Left renal pelvis (tissue), 4 donors: ENCODE measurements around the gene NGFR. TPM values are rescaled to one million over a fixed set of nuclear protein-coding genes. Genes with fewer than 3 reads are reported as not detected.

Experiments used
- DNase-seq, 4 donors: peaks; one replicate each; pipeline ENCODE4 v3.0.0-alpha.2; 2013; ENCODE audit warnings: low read depth in 4 of 4, low spot score in 3 of 4
- polyA plus RNA-seq, 4 donors: library from polyadenylated mRNA; unstranded; fragments of 120-200 nt; gene quantifications; one replicate each; pipeline ENCODE4 v1.2.1, GENCODE V29; 2013; ENCODE audit not compliant: insufficient read length in 4 of 4

The NGFR gene, protein sequence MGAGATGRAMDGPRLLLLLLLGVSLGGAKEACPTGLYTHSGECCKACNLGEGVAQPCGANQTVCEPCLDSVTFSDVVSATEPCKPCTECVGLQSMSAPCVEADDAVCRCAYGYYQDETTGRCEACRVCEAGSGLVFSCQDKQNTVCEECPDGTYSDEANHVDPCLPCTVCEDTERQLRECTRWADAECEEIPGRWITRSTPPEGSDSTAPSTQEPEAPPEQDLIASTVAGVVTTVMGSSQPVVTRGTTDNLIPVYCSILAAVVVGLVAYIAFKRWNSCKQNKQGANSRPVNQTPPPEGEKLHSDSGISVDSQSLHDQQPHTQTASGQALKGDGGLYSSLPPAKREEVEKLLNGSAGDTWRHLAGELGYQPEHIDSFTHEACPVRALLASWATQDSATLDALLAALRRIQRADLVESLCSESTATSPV
- 10 to 100 TPM in 1 of 4 donors, 1 to 10 TPM in 3; 6.0 to 42.0 (median 6.9) TPM for polyA plus RNA-seq

DNA sequence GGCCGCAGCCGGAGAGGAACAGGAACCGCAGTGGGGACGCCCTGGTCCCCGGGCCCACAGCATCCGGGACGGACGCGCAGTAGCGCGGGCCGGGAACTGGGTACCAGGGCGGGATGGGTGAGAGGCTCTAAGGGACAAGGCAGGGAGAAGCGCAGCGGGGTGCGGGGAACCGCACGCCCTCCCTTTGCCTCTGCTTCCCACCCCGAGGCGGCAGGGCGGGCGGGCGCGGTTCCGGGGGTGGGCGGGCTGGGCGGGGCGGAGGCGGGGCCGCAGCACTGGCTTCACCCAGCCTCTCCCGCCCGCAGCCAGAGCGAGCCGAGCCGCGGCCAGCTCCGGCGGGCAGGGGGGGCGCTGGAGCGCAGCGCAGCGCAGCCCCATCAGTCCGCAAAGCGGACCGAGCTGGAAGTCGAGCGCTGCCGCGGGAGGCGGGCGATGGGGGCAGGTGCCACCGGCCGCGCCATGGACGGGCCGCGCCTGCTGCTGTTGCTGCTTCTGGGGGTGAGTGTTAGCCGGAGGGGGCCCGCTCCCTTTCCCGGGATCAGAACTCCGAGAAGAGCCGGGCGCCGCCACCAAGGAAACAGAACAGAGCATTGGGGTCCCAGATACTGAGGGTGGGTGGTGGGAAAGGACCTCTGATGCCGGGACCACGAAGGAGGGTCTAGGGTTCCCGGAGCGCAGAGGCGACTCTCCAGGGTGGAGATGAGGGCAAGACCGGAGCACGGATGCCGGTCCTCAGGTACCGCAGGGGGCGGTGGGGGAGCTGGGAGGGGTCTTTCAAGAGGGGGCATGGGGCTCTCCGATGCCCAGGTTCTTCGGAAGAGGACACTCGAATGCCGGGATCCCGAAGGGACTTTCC is at the start of gene NGFR:
TSS of gene NGFR (plus strand) at position 308 of the 856 bp plus-strand sequence. CDS start at position 433, 125 bp downstream.
- no peak for DNase-seq

DNA sequence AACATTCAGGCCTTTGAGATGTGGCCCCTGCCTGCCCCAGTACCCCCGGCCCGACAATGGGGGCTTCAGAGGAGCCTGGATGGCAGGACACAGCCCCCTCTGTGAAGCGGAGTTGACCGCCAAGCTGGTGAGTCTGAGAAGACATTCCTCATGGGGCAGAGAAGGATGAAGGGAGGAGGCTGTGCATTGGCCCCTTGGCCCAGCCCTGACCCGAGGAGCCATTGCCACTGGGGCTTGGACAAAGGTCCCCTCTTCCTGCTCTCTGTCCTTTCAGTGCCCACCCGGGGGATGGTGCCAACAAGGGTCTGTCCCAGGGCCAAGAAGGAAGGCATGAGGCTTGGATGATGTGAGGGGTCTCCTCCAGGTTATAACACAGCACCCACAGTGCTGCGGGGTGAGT is 49.5 kb upstream of the NGFR start:
- no peak for DNase-seq

- DNase-seq, result no peak
Measured at GRCh38 chr17:49447628-49448302, 47.3 kb upstream of the NGFR start.

- no peak for DNase-seq
Measured at GRCh38 chr17:49450181-49450580, 44.9 kb upstream of the NGFR start.

DNA sequence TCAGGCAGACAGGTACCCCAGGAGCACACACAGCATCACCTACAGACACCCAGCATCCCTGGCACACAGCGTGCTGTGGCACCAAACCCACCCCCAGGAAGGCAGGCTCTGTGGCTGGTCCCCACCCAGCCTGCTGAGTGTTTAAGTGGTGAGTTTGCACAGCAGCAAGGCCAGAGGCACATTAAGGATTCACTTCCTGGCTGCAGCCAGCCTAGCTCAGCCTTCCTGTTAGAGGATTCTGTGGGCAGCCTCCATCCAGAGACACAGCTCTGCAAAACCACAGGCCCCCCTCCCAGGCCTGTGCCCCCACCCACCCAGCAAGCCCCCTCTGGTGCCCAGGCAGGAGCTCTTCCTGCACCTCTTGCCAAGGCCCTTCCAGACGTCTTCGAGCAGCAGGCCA is 44.4 kb upstream of the NGFR start:
- DNase-seq, result no peak

- DNase-seq, result no peak
Measured at GRCh38 chr17:49452201-49452600, 42.9 kb upstream of the NGFR start.

DNA sequence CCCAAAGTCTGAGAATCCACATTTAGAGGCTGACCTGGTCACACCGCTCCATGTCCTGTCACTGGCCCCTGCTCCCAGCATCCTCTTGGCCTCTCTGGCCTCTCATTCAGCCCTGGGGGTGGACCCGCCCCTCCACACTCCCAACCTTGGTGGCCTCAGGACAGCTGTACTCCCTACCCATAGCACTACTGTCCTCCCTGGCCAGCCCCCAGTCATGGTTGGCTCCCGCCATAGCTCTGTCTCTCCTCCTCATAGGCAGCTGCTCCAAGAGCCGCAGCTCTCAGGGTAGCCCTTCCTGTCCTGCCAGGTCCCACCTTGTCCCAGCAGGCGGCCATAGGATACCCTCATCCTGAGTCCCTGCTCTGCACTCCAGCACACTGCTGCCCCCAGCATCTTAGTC is 42.4 kb upstream of the NGFR start:
- DNase-seq, result no peak

- no peak for DNase-seq
Measured at GRCh38 chr17:49454050-49454449, 41.0 kb upstream of the NGFR start.

- no peak for DNase-seq
Measured at GRCh38 chr17:49455272-49455861, 39.7 kb upstream of the NGFR start.

DNA sequence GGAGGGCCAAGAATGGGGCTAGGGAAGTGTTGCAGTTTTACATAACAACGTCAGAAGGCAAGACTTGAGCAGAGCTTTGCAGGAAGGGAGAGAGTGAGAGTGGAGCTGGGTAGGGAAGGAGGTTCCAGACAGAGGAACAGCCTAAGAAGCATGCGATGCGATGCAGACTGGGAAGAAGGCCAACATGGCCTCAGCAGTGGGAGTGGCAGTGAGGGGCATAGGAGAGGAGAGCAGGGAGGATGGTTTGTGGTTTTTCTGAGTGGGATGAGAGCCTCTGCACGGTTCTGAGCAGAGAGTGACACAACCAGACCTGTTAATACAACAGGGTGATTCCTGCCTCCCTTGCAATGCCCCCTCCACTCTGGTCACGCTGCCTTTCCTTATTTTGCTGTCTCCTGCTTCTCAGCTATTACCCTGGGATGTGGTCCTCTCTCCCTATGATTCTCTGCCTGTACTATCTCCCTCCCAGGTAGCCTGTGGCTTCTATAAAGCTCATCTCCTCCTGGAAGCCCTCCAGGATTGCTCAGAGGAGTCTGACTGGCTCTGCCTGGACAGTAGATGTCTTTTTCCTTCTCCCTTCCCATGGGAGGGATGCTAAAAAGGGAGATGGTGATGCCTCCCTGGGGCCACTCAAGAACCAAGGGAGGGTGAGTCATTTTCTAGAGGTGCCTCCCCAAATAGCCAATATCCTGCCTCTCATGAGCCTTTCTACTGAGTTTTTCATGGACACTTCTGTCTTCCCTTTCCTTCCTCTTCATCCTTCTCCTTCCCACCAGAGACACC is 38.7 kb upstream of the NGFR start:
- no peak for DNase-seq

- DNase-seq, result no peak
Measured at GRCh38 chr17:49457564-49458535, 37.2 kb upstream of the NGFR start.

GRCh38 chr17:49459401-49459984 is 35.6 kb upstream of the NGFR start:
- no peak for DNase-seq

DNA sequence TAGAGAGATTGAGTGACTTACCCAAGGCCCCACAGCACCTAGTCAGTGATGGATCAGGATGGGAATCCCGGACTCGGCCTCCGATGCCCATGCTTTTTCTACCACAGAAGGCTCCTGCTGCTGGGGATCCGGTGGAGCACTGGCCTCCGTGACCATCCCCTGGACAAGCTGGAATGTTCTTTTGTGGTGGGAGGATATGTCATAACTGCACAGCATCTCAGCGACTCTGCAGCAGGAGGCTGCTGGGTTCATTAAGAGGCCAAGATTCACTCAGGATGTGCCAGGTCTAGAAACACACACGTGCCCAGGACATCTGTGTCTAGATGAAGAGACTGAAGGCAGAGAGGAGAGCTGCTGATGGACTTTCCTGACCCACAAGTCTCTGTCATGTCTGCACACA is 34.7 kb upstream of the NGFR start:
- DNase-seq, result no peak

DNA sequence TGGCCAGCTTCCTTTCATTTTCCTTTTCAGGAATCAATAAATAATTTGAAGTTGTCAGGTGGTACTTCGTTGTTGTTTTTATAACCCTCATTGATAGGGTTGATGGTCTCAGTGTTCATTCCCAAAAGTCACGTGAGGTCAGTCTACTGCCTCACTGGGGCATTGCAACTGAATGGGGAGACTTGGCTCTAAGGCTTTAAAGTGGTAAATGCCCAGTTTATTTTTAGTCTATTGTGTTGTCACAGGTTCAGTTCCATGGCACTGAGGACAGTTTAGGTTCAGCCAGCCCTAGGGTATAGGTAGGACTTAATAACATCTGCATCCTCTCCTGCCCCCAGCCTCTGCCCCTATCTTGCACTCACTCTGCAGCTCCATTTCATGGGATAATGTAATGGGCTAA is 33.5 kb upstream of the NGFR start:
- DNase-seq, result no peak

DNA sequence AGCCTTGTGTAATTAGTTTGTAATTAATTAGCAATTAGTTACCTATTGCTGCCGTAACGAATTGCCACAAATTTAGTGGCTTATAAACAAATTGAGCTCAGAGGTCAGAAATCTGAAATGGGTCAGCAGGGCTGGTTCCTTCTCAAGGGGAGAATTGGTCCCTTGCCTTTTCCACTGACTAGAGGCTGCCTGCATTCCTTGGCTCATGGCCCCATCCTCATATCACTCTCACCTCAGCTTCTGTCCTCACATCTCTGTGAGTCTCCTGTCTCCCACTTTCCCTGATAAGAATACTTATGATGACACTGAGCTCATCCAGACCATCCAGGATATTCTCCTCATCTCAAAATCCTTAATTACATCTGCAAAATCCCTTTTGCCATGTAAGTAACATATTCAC is 31.0 kb upstream of the NGFR start:
- no peak for DNase-seq

GRCh38 chr17:49465331-49465903 is 29.7 kb upstream of the NGFR start:
- no peak for DNase-seq

DNA sequence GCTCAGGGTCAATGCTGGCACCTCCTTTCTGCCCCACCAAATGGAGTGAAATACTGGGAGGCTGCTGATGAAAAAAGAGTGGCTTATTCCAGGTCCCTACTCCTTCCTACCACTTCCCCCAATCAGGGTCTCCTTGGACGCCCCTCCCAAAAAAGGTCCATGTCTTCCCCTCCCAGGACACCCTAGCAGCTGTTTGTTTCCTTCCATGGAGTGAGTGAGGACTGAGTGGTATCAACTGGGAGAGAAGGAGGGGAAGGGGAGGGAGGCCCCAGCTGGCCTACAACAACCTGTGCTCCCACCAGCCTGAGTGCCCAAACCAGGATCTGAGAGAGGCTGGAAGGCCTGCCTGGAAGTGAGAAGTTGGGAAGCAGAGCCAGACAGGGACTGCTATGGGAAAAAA is 28.7 kb upstream of the NGFR start:
- no peak for DNase-seq

- no peak for DNase-seq
Measured at GRCh38 chr17:49467175-49467574, 27.9 kb upstream of the NGFR start.
